A549 (cell line): Measurements from ENCODE around the gene ATL3.

Experiments used
- EP300 ChIP-seq, 2 experiments: fragments of >200 bp; sonication (Bioruptor Twin); formaldehyde crosslinking; IDR thresholded peaks; 2 replicates in 1 of 2; 3 replicates in 1 of 2; pipeline ENCODE4 v1.6.1; 2016 to 2017
- POLR2A ChIP-seq: IDR thresholded peaks from 2 replicates; pipeline ENCODE4 v1.6.1; 2012; ENCODE audit warnings: mild to moderate bottlenecking, low read length
- TF ChIP-seq, protein P1 (sequence below): fragments of >200 bp; sonication (Bioruptor Twin); formaldehyde crosslinking; IDR thresholded peaks from 3 replicates; pipeline ENCODE4 v1.5.1; 2016

DNA sequence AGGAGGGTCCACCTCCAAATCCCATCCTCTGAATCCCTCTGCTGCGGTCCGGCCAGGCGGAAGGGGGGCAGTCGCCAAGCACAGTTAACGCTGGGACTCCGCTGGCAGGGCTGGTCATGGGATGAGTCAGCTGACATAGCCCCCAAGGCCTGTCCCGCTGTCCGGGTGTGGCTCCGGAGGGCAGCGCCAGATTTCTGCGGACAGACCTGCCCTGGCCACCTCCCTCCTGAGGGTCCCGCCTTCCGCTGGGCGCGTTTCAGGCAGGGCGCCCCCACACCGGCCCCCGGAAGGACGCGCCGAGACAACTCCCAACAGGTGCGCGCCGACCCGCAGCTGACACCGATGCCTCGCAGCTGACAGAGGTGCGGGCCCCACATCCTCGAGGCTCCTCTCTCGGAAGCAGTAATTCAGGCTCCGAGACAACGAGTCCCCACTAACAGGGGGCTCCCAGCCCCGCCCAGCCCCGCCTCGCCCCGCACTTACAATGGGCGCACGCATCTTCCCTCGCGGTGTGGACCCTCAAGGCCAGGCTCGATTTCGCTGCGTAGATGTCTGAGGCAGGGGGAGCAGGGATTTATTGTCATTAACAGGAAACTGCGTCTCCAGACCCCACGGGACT lies 57.5 kb downstream of the ATL3 start:
- TF ChIP-seq POLR2A: no peak
- TF ChIP-seq, protein P1, sequence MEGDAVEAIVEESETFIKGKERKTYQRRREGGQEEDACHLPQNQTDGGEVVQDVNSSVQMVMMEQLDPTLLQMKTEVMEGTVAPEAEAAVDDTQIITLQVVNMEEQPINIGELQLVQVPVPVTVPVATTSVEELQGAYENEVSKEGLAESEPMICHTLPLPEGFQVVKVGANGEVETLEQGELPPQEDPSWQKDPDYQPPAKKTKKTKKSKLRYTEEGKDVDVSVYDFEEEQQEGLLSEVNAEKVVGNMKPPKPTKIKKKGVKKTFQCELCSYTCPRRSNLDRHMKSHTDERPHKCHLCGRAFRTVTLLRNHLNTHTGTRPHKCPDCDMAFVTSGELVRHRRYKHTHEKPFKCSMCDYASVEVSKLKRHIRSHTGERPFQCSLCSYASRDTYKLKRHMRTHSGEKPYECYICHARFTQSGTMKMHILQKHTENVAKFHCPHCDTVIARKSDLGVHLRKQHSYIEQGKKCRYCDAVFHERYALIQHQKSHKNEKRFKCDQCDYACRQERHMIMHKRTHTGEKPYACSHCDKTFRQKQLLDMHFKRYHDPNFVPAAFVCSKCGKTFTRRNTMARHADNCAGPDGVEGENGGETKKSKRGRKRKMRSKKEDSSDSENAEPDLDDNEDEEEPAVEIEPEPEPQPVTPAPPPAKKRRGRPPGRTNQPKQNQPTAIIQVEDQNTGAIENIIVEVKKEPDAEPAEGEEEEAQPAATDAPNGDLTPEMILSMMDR: no peak
- TF ChIP-seq EP300 (IDR thresholded peaks at IDR 0.05): no peak
